Placental pericyte (primary cell): ENCODE results near the gene PARN. TPM values are rescaled to one million over a fixed set of nuclear protein-coding genes. Genes with fewer than 3 reads are reported as not detected.

ENCODE experiments used
- small RNA-seq: library from RNA; depleted of rRNA; stranded (forward); fragments of <200 nt; gene quantifications from one replicate; pipeline ENCODE3, GENCODE V24; 2012; ENCODE audit warnings: low replicate concordance
- total RNA-seq: library from RNA; depleted of rRNA; stranded (reverse); fragments of >200 nt; gene quantifications from 2 replicates; pipeline ENCODE4 v1.2.3, GENCODE V29; 2012

The PARN gene
- 33.5 and 50.3 TPM in 2 replicates for total RNA-seq

GRCh38 chr16:14629919-14630619, at the start of gene PARN:
Gene PARN (minus strand): TSS chr16:14630260. CDS start chr16:14630125, 135 bp downstream.

GRCh38 chr16:14632693-14633569, 2.9 kb upstream of the PARN start, which contains the start of gene BFAR:
Gene BFAR (plus strand): TSS chr16:14632951. CDS start chr16:14644347, 11,396 bp downstream.

Small RNA genes lying within 50 kb of the gene (small RNA-seq; reads per million reads assigned to genes)
- not detected for gene RN7SL274P
- gene RNU7-125P: not detected

Other genes starting within 250 kb of the PARN start
- gene BFAR, start 2.7 kb upstream of the PARN start, total RNA-seq: 91.3 and 109 TPM in 2 replicates
- not detected in 2 replicates for gene PLA2G10, start 64.0 kb upstream of the PARN start, total RNA-seq
- 0.29 and 0.44 TPM in 2 replicates for gene NPIPA3, start 73.2 kb upstream of the PARN start, total RNA-seq
- 0.29 and 0.44 TPM in 2 replicates for gene NPIPA2, start 112.3 kb upstream of the PARN start, total RNA-seq
- 68.6 and 164 TPM in 2 replicates for gene NOMO1, start 203.5 kb upstream of the PARN start, total RNA-seq